GM21723 (cell line): Measurements from ENCODE around the gene TRIM37.

Source experiments
- ATAC-seq: cut with Tn5 transposase; IDR thresholded peaks from one replicate; pipeline ENCODE4 v1.9.1; 2021; ENCODE audit warnings: mild to moderate bottlenecking, moderate library complexity; ENCODE audit not compliant: unreplicated experiment

Gene TRIM37

DNA sequence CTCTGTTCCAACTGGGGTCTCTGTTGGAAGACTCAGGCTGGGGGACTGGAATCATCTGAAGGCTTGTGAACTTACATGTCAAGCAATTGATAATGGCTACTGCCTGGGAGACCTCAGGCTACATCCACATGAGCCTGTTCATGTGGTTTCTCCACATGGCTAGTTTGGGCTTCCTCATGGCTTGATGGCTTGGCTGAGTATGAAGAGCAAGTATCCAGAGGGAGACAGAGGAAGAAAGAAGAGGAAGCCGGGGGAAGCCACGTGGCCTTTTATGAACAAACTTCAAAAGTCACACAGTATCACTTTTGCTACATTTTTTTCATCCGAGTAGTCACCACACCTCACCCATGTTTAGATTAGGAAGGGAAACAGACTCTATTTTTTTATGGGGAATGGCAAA is 158.9 kb downstream of the TRIM37 start:
- no peak for ATAC-seq

DNA sequence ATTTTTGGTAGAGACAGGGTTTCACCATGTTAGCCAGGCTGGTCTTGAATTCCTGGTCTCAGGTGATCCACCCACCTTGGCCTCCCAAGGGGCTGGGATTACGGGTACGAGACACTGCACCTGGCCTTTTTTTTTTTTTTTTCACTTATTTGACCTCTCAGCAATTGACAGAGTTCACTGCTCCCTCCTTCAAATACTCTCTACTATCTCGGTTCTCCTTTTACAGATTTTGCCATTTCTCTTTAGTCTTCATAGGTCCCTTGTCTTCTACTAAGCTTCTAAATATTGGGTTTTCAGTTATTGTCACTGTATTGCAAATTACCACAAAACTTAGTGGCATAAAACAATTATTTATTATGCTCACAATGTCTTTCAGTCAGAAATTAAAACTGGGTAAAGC is 159.3 kb downstream of the TRIM37 start:
- ATAC-seq: no peak

DNA sequence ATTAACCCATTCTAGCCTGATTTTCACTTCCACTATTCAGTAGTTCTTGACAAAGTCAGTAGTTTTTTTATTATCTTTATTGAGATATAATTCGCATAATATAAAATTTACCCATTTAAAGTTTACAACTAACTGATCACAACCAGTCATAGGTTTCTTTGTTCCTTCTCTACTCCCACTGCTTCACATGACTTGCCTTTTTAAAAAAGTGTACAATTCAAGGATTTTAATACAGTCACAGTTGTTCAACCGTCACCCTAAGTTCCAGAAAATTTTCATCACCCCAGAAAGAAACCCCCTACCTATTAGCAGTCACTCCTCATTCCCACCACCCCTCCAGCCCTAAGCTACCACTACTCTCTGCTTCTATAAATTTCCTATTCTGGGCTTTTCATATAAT is 162.5 kb downstream of the TRIM37 start:
- ATAC-seq: no peak

DNA sequence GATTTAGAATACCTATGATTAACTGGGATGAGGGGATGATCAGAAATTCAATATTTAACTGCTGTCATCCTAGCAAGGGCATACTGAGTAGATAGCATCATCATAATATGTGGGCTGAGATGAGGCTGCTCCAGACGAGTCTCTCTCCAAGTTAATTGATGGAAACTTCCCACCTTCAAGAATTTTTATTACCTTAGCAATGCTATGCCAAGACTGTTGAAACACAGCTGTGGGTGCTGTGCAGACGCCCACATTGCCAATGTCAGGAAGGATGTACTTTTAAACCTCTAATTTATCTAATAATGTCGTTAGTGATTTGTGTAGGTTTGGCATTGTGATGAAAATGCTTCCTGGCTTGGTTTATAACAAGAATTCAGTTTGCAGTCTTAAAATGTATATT is 170.4 kb downstream of the TRIM37 start:
- ATAC-seq: no peak

- no peak for ATAC-seq
Observed at GRCh38 chr17:58932956-58933355, 173.7 kb downstream of the TRIM37 start.
